Measurements from ENCODE around the gene HHAT.

Gene HHAT

DNA sequence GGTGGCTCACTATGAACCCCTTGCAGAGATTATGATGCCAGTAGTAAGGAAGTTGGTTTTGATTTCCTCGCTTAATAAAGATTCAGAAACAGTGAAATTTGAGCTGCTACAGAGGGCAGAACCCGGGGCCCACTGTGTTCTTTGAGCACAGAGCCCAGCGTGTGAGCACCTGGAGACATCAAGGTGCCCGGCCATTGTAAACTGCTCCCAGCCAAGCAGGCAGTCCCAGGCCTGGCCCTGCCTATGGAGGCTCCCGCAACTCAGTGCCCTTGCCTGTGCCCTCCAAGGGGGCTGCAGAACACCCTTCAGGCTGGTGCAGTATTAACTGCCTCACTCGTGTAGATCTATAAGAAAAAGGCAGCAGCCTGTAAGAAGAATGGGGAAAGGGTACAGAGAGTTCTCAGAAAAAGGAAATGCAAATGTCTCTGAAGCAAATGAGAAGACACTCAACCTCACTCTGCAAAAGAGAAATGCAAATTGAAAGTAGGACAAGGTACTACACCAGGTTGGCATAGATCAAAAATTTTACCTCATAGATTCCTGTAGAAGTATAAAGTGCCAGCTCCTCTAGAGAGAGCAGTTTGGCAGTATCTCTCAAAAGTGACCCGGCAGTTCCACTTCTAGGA is 323.7 kb downstream of the HHAT start:
- TF ChIP-seq, protein P1, sequence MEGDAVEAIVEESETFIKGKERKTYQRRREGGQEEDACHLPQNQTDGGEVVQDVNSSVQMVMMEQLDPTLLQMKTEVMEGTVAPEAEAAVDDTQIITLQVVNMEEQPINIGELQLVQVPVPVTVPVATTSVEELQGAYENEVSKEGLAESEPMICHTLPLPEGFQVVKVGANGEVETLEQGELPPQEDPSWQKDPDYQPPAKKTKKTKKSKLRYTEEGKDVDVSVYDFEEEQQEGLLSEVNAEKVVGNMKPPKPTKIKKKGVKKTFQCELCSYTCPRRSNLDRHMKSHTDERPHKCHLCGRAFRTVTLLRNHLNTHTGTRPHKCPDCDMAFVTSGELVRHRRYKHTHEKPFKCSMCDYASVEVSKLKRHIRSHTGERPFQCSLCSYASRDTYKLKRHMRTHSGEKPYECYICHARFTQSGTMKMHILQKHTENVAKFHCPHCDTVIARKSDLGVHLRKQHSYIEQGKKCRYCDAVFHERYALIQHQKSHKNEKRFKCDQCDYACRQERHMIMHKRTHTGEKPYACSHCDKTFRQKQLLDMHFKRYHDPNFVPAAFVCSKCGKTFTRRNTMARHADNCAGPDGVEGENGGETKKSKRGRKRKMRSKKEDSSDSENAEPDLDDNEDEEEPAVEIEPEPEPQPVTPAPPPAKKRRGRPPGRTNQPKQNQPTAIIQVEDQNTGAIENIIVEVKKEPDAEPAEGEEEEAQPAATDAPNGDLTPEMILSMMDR (IDR thresholded peaks at IDR 0.05): no peak

DNA sequence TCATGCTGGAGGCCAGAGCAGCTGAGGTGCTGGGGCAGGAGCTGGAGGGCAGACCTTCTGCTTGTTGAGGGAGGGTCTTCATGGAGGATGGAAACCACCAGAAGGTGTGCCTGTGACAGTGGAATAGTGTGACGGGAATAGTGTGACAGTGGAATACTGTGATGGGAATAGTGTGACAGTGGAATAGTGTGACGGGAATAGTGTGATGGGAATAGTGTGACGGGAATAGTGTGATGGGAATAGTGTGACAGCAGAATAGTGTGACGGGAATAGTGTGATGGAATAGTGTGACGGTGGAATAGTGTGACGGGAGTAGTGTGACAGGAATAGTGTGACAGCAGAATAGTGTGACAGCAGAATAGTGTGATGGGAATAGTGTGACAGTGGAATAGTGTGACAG is 325.1 kb downstream of the HHAT start:
- TF ChIP-seq, protein P1 (IDR thresholded peaks at IDR 0.05): no peak

DNA sequence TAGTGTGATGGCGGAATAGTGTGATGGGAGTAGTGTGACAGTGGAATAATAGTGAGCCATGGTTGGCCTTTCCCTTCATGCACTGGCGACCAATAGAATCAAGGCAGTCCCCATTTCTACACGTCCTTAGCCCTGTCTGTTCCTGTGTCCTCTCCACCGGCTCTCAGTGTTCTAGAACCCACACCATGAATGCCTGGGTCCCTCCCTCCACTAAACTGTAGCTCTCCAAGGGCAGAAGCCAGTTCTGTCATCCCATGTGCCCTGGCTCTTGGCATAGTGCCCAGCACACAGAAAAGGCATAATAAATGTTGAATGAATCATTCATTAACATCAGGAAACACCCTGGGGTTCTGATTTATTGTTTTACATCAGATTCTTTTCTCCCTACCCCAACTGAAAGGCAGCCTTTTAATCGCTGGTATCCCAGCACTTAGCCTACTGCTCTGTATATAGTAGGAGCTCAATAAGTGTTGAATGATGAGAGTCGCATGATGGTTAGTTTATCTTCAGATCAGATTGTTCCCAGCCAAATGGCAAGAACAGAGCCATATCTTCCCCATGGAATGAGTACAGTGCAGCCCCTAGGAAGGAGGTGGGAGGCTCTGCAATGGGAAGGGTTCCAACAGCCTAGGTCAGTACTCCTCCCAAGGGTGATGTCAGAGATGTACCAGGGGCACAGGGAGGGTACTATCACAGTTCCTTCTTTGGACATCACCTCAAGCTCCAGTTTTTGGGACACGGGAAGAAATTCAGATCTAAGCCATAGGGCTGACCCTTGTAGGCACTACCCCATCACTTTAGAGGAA is 325.7 kb downstream of the HHAT start:
- TF ChIP-seq, protein P1 (IDR thresholded peaks at IDR 0.05): no peak

DNA sequence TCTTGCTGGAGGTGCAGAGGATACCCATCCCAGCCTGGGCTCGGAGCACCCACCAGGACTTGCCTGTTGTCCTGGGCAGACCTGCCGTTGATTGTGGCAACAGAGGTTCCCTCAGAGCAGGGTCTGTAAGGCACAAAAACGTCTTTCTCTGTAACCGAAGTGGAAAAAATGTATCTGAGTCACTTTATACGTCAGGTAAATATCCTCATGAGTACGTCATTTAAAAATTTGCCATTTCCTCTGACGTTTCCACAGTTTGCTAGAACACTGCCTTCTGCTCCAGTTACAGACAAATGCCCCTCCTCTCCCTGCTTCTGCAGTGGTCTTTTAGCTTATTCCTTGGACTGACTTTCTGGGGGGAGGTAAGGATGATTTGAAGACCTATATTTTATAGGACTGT is 326.8 kb downstream of the HHAT start:
- TF ChIP-seq, protein P1 (IDR thresholded peaks at IDR 0.05): no peak

DNA sequence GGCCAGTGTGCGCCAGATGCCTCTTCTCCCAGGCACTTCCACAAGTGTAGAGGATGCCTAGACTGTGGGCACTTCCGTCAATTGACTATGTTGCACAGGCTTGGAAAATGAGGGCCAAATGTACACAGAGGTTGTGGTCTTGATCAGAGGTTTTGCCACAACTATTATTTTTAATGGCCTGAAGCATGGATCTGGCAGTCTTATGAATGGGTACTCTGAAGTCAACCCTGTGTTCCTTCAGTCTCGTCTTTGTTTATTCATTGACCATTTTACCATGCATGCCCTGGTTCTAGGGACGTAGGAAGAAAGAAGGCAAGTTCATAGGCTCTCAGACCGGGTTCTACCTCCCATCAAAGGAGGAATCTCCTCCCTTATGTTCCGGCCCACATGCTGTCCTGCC is 329.1 kb downstream of the HHAT start:
- TF ChIP-seq, protein P1 (IDR thresholded peaks at IDR 0.05): no peak

DNA sequence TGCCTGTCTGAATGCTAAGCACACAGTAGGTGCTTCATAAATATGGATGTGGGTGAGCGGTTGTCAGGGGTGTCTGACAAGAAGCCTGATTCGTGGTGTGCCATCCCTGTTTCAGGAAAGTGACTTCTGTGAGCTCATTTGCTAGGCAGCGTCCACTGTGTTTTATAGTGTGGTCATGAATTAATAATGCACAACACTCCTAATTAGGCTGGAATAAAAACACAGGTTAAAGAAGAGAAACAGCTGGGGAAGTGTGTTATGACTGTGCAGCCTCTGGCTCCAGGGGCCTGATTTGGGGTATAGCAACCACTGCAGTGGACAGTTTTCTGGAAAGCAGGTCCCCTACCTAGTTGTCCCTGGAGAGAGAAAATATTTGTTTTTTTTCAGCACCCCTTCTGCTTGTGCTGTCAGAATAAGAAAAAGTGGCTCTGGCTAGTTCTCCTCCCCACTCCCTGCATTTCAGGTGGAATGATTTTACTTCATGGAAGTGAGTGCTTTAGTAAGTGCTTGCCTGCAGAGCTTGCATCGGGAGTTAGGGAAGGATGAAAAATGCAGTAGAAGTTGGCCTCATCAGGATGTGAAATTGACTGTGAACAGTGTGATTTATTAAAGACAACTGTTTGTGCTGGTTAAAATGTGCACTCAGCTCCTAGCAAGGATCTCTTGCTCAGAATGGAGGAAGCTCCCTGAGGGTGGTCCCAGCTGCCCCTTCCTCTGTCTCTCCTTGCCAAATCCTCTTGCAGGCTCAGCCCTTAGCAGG is 333.8 kb downstream of the HHAT start:
- TF ChIP-seq, protein P1 (IDR thresholded peaks at IDR 0.05): no peak

DNA sequence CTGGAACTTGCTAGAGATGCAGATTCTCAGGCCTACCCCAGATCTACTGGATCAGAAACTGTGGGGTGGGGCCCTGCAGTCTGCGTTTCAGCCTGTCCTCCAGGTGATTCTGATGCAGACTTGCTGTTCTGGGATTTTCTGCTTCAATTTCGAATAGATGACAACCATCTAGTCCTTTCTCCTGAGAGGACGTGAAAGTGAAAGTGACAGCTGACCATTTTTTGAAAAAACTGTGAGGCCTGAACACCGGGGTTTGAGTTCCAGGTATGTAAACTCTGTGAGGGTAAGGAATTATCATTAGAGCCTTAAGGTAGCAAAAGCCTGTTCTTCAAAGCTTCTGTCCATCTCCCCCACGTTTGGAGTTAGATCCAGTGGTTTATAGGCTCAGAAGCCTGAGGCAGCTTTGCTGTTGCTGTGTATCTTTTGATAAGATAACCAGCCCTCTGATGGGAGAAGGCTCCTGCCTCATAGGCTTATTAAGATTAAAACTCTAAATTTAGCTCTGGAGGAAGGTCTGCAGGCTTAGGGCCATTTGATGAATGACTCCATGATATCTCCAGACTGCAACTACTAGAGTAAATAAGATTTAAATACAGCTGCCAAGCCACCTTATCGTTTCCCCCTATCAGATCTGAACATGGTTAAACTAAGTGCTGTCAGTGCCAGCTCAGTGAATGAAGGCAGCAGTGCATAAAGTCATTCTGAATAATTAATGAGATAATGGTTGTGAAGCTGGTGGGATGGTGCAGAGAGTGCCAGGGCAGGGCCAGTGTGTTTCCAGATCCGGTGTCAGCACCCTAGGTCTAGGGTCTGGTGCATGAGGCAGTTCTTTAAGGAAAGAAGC is 335.2 kb downstream of the HHAT start:
- TF ChIP-seq, protein P1 (IDR thresholded peaks at IDR 0.05): no peak
